Heart left ventricle (tissue), 13 donors: ENCODE results near the gene TAS2R31.

Experiments
- POLR2A ChIP-seq, 2 donors: fragments of 450-650 bp; IDR thresholded peaks; one replicate each; pipeline ENCODE4 v1.6.1; 2017; ENCODE audit warnings: antibody characterized with exemption in 2 of 2, mild to moderate bottlenecking in 2 of 2, moderate library complexity in 2 of 2
- TF ChIP-seq, protein P1 (sequence below), 12 donors: fragments of 200-600 bp; sonication (generic) in 4 of 12; IDR thresholded peaks; one replicate each; pipeline versions ENCODE4 v1.5.0 to v1.8.0; 2018 to 2022; ENCODE audit warnings: antibody characterized with exemption in 12 of 12, mild to moderate bottlenecking in 5 of 12
- donor health status: ischemic (EF 13 %, LVEDD 7.1; RV severe dilation, severe dysfunction).
- donor health status: DM: no; HTN: yes; CAD: no.
- donor health status: DM: no; HTN: no; CAD: no.
- donor health status: ischemic (EF 25% LVEDD 6.9; RV normal size, moderate dysfunction).
- donor health status: ischemic (EF 25% LVEDD 5.7; RV mildly dilated, moderate dysfunction).
- donor health status: ischemic (EF 35%, LVEDD 5.7; RV mildly dilated, moderate dysfunction).
- donor health status: nonischemic (EF 11% LVEDD 7.7; RV severe dilation, severe dysfunction).
- donor health status: DM: yes; HTN: yes; CAD: no.
- donor health status: PGD.
- donor health status: ischemic (EF 29% LVEDD 5.4; RV normal size, mild dysfunction).
- donor health status: nonischemic (EF 23%, LVEDD 6.1; RV moderate dilation, normal function).

DNA sequence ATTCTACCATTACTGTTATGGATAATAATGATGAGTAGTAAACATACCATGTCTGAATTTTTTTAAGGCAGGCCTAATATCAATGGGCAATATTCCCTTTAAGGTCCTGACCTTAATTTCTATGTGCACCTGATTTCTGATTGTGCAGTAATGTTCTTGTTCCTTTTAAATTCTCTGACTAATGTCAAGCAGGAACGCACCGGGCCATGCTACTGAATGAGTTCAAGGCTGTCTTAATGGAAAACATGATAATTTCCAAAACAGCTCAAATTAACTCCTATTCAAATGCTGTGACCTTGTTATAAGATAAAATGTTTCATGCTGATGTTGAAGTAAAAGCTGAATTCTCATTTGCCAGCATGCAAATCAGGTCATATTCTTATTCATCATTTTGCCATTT lies 24.1 kb upstream of the TAS2R31 start:
- TF ChIP-seq, protein P1, sequence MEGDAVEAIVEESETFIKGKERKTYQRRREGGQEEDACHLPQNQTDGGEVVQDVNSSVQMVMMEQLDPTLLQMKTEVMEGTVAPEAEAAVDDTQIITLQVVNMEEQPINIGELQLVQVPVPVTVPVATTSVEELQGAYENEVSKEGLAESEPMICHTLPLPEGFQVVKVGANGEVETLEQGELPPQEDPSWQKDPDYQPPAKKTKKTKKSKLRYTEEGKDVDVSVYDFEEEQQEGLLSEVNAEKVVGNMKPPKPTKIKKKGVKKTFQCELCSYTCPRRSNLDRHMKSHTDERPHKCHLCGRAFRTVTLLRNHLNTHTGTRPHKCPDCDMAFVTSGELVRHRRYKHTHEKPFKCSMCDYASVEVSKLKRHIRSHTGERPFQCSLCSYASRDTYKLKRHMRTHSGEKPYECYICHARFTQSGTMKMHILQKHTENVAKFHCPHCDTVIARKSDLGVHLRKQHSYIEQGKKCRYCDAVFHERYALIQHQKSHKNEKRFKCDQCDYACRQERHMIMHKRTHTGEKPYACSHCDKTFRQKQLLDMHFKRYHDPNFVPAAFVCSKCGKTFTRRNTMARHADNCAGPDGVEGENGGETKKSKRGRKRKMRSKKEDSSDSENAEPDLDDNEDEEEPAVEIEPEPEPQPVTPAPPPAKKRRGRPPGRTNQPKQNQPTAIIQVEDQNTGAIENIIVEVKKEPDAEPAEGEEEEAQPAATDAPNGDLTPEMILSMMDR (IDR thresholded peaks at IDR 0.05): no peak
- TF ChIP-seq POLR2A (IDR thresholded peaks at IDR 0.05): no peak
